Measurements from ENCODE around the gene PLA2G7.

DNA sequence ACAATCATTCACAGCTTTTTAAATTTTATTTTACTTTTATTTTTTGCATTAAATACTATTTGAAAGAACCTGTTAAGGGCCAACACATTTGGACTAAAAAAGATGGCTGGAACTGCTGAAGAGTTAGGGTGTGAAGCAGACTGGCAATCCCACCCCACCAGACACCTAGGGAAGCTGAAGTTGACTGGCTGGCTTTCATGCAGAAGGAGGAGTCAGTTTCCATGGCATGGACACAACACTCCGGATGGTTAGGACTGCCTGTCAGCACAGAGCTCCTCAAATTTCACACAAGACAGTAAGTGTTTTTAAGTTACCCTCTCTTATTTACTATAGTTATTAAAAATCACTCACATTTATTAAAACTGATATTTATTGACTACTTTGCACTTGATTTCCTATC, 11.5 kb upstream of the PLA2G7 start, which contains the start of gene ANKRD66:
- TF ChIP-seq, protein P1, sequence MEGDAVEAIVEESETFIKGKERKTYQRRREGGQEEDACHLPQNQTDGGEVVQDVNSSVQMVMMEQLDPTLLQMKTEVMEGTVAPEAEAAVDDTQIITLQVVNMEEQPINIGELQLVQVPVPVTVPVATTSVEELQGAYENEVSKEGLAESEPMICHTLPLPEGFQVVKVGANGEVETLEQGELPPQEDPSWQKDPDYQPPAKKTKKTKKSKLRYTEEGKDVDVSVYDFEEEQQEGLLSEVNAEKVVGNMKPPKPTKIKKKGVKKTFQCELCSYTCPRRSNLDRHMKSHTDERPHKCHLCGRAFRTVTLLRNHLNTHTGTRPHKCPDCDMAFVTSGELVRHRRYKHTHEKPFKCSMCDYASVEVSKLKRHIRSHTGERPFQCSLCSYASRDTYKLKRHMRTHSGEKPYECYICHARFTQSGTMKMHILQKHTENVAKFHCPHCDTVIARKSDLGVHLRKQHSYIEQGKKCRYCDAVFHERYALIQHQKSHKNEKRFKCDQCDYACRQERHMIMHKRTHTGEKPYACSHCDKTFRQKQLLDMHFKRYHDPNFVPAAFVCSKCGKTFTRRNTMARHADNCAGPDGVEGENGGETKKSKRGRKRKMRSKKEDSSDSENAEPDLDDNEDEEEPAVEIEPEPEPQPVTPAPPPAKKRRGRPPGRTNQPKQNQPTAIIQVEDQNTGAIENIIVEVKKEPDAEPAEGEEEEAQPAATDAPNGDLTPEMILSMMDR (IDR thresholded peaks at IDR 0.05; ENCODE audit: insufficient read depth, low read depth, low read length): no peak
- no peak for TF ChIP-seq EZH2 (IDR thresholded peaks at IDR 0.05; ENCODE audit: insufficient read depth, low read length)

Measured in astrocyte (in vitro differentiated cells and primary cell).